Activated CD8-positive, alpha-beta memory T cell treated with anti-CD3 and anti-CD28 coated beads, Interleukin-2, amount 50 U/mL, for 24 hours (primary cell): Measurements from ENCODE around the gene NSDHL.

ENCODE experiments used
- DNase-seq: peaks from one replicate; pipeline ENCODE4 v3.0.0-alpha.2; 2020; ENCODE audit errors: extremely low read depth

NSDHL gene

GRCh38 chrX:152844256-152844655, 13.4 kb downstream of the NSDHL start:
- DNase-seq, result no peak

- no peak for DNase-seq
Measured at GRCh38 chrX:152845618-152846240, 14.9 kb downstream of the NSDHL start.

- no peak for DNase-seq
Measured at GRCh38 chrX:152847281-152847680, 16.4 kb downstream of the NSDHL start.

GRCh38 chrX:152850465-152850864, 19.6 kb downstream of the NSDHL start:
- no peak for DNase-seq

- no peak for DNase-seq
Measured at GRCh38 chrX:152853986-152854385, 23.1 kb downstream of the NSDHL start.

- DNase-seq, result no peak
Measured at GRCh38 chrX:152861116-152861515, 30.3 kb downstream of the NSDHL start.

GRCh38 chrX:152861826-152862225, 31.0 kb downstream of the NSDHL start:
- DNase-seq, result no peak

- DNase-seq, result no peak
Measured at GRCh38 chrX:152865232-152865920, 34.5 kb downstream of the NSDHL start.

GRCh38 chrX:152866386-152866785, 35.5 kb downstream of the NSDHL start:
- DNase-seq, result no peak

- DNase-seq, result no peak
Measured at GRCh38 chrX:152869972-152870371, 39.1 kb downstream of the NSDHL start.

GRCh38 chrX:152871260-152871659, 40.4 kb downstream of the NSDHL start:
- no peak for DNase-seq

GRCh38 chrX:152872522-152872921, 41.7 kb downstream of the NSDHL start:
- no peak for DNase-seq

- DNase-seq, result no peak
Measured at GRCh38 chrX:152873361-152873760, 42.5 kb downstream of the NSDHL start.

- no peak for DNase-seq
Measured at GRCh38 chrX:152876931-152877840, 46.3 kb downstream of the NSDHL start.

GRCh38 chrX:152878976-152879755, 48.3 kb downstream of the NSDHL start:
- no peak for DNase-seq

GRCh38 chrX:152881289-152881688, 50.4 kb downstream of the NSDHL start:
- no peak for DNase-seq

- DNase-seq, result no peak
Measured at GRCh38 chrX:152884171-152884570, 53.3 kb downstream of the NSDHL start.

- DNase-seq, result no peak
Measured at GRCh38 chrX:152886716-152887115, 55.9 kb downstream of the NSDHL start.

- DNase-seq, result no peak
Measured at GRCh38 chrX:152892499-152892898, 61.6 kb downstream of the NSDHL start.

- DNase-seq, result no peak
Measured at GRCh38 chrX:152892999-152893891, 62.4 kb downstream of the NSDHL start.
